ENCODE results near the gene ANKRD53.

The ANKRD53 gene

GRCh38 chr2:70978341-70979179, at the start of gene ANKRD53:
TSS of gene ANKRD53 (plus strand) at chr2:70978630. CDS start at chr2:70978646, 16 bp downstream.
- DNase-seq: no peak

- no peak for DNase-seq
These were observed 47.8 kb upstream of the ANKRD53 start for GRCh38 chr2:70930371-70931329.

GRCh38 chr2:70931376-70932000, 46.9 kb upstream of the ANKRD53 start:
- no peak for DNase-seq

GRCh38 chr2:70932631-70933230, 45.7 kb upstream of the ANKRD53 start:
- DNase-seq: no peak

GRCh38 chr2:70934981-70935380, 43.4 kb upstream of the ANKRD53 start:
- DNase-seq: no peak

GRCh38 chr2:70935468-70936164, 42.8 kb upstream of the ANKRD53 start, which contains the start of gene ATP6V1B1:
TSS of gene ATP6V1B1 (plus strand) at chr2:70935900. CDS start at chr2:70935955, 55 bp downstream.
- DNase-seq: no peak

- DNase-seq: no peak
These were observed 42.1 kb upstream of the ANKRD53 start for GRCh38 chr2:70936165-70936978.

GRCh38 chr2:70936979-70937811, 41.2 kb upstream of the ANKRD53 start:
- no peak for DNase-seq

- no peak for DNase-seq
These were observed 40.4 kb upstream of the ANKRD53 start for GRCh38 chr2:70937866-70938585.

- DNase-seq: no peak
These were observed 39.9 kb upstream of the ANKRD53 start for GRCh38 chr2:70938586-70938950.

- DNase-seq: no peak
These were observed 39.2 kb upstream of the ANKRD53 start for GRCh38 chr2:70939001-70939838.

GRCh38 chr2:70939839-70940580, 38.4 kb upstream of the ANKRD53 start:
- DNase-seq: no peak

GRCh38 chr2:70941186-70941585, 37.2 kb upstream of the ANKRD53 start:
- DNase-seq: no peak

GRCh38 chr2:70941701-70942100, 36.7 kb upstream of the ANKRD53 start:
- no peak for DNase-seq

GRCh38 chr2:70942396-70943204, 35.8 kb upstream of the ANKRD53 start:
- DNase-seq: peak; percentile 17

- peak; percentile 25 for DNase-seq
These were observed 35.1 kb upstream of the ANKRD53 start for GRCh38 chr2:70943205-70943871.

Data from activated CD4-positive, CD25-positive, alpha-beta regulatory T cell treated with anti-CD3 and anti-CD28 coated beads, Interleukin-2, amount 50 U/mL, for 72 hours (primary cell).